ENCODE data around the gene PP2D1. TPM values are rescaled to one million over a fixed set of nuclear protein-coding genes. Genes with fewer than 3 reads are reported as not detected.
A peak's percentile ranks its signal among the peaks of the same experiment; 100 is the strongest.
"Not testable (repeated sequence)": the region's sequence is repeated elsewhere in the genome, so short reads cannot be mapped to it uniquely, and the experiment has no call there.

PP2D1 gene
- total RNA-seq, 1 donor from 2014 or later = not detected

DNA sequence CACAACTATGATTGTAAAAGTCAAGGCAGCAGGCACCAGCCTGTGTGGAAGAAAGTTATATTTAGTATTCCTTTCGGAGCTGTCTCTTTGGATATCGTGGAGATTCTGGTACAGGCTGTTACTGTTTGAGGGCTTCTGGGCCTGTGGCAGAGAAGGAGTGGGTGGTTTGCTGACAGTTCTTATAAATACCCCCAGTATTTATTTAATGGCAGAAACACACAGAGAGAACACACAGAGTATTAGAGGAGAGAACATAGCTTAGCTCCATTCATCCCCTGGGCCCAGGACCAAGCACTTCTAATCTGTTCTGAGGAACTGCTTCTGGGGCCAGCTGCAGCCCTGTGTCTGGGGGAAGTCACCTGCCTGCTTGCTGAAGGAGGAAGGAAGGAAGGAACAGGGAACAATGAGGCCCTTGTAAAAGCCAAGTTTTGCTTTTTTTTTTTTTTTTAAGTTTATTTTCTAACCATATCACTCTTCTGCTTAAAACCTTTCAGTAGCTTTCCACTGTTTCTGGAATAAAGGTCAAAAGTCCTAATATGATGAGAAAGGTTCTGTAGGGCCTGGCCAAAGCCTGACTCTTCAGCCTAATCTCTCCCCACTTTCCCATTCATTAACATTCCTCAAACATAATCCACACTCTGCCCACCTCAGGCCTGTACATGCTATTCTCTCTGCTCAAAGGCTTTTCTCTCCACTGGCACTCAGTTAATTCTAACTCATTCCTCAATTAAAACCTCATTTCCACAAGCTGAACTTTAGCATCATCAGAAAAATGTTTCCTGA is 11.8 kb upstream of the PP2D1 start:
- H3K9me3 ChIP-seq (ENCODE audit: control insufficient read depth in 3 of 3, low read length in 3 of 3) = no peaks in the 10 kb centered on the region
- H3K27ac ChIP-seq (ENCODE audit: low read depth, low read length) = peak overlapping the region; percentile 49
- no peaks in the 10 kb centered on the region for H3K27me3 ChIP-seq (ENCODE audit: control insufficient read depth in 3 of 3, insufficient read depth in 3 of 3, low read length in 3 of 3)
- peaks cover 0 to 3% (median 0%) of the 10 kb centered on the region in 3 donors for H3K4me1 ChIP-seq (ENCODE audit: control insufficient read depth in 3 of 3, insufficient read depth in 3 of 3, low read length in 3 of 3)
- H3K4me3 ChIP-seq (ENCODE audit: low read length in 3 of 3) = no peak overlapping the region
- no peak overlapping the region for H3K9ac ChIP-seq (ENCODE audit: low read depth in 1 of 3, low read length in 3 of 3)
- no peaks in the 10 kb centered on the region for H3K36me3 ChIP-seq (ENCODE audit: control insufficient read depth in 3 of 3, insufficient read depth in 3 of 3, low read length in 3 of 3)

GRCh38 chr3:20022954-20023622 is 11.0 kb upstream of the PP2D1 start:
- no peaks in the 10 kb centered on the region for H3K27me3 ChIP-seq (ENCODE audit: control insufficient read depth in 3 of 3, insufficient read depth in 3 of 3, low read length in 3 of 3)
- H3K4me1 ChIP-seq (ENCODE audit: control insufficient read depth in 3 of 3, insufficient read depth in 3 of 3, low read length in 3 of 3) = peaks cover 0 to 3% (median 0%) of the 10 kb centered on the region in 3 donors
- peak overlapping the region; percentile 49 for H3K27ac ChIP-seq (ENCODE audit: low read depth, low read length)

GRCh38 chr3:20016076-20016475 is 4.0 kb upstream of the PP2D1 start:
- H3K9me3 ChIP-seq (ENCODE audit: control insufficient read depth in 3 of 3, low read length in 3 of 3); H3K4me3 ChIP-seq (ENCODE audit: low read length in 3 of 3); H3K27ac ChIP-seq (ENCODE audit: low read depth, low read length); H3K27me3 ChIP-seq (ENCODE audit: control insufficient read depth in 3 of 3, insufficient read depth in 3 of 3, low read length in 3 of 3); H3K36me3 ChIP-seq (ENCODE audit: control insufficient read depth in 3 of 3, insufficient read depth in 3 of 3, low read length in 3 of 3); H3K9ac ChIP-seq (ENCODE audit: low read depth in 1 of 3, low read length in 3 of 3); H3K4me1 ChIP-seq (ENCODE audit: control insufficient read depth in 3 of 3, insufficient read depth in 3 of 3, low read length in 3 of 3): not testable (repeated sequence)

More at GRCh38 chr3:20022954-20023622, 11.0 kb upstream of the PP2D1 start:
- Histone ChIP-seq H3K9me3 (ENCODE audit: control insufficient read depth in 3 of 3, low read length in 3 of 3) (no peaks in the 10 kb centered on the region), H3K4me3 (ENCODE audit: low read length in 3 of 3) (no peak overlapping the region), H3K36me3 (ENCODE audit: control insufficient read depth in 3 of 3, insufficient read depth in 3 of 3, low read length in 3 of 3) (no peaks in the 10 kb centered on the region), H3K9ac (ENCODE audit: low read depth in 1 of 3, low read length in 3 of 3) (no peak overlapping the region)

DNA sequence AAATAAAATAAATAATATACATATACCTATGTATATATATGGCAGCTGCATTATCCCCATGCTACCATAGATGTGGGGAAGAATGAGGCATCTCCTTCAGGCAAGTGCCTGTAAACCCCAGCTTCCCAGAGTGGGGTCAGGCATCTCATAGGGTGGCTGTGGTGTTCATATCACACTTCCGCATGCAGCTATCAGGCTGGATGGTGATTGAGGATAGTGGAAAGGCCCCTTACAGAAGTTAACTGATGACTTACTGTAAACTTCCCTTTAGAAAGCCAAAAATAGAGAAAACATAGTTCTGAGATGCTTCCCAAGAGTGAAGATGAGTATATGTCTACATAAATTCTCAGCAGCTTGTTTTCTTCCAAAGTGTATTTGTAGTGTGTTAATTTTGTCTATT is 3.5 kb upstream of the PP2D1 start:
- Histone ChIP-seq H3K9ac (ENCODE audit: low read depth in 1 of 3, low read length in 3 of 3) (no peak overlapping the region), H3K36me3 (ENCODE audit: control insufficient read depth in 3 of 3, insufficient read depth in 3 of 3, low read length in 3 of 3) (no peaks in the 10 kb centered on the region), H3K27ac (ENCODE audit: low read depth, low read length) (no peak overlapping the region), H3K9me3 (ENCODE audit: control insufficient read depth in 3 of 3, low read length in 3 of 3) (no peaks in the 10 kb centered on the region), H3K4me1 (ENCODE audit: control insufficient read depth in 3 of 3, insufficient read depth in 3 of 3, low read length in 3 of 3) (no peaks in the 10 kb centered on the region), H3K4me3 (ENCODE audit: low read length in 3 of 3) (no peak overlapping the region), H3K27me3 (ENCODE audit: control insufficient read depth in 3 of 3, insufficient read depth in 3 of 3, low read length in 3 of 3) (no peaks in the 10 kb centered on the region)

- no peak overlapping the region for H3K27ac ChIP-seq (ENCODE audit: low read depth, low read length)
- no peak overlapping the region for H3K9ac ChIP-seq (ENCODE audit: low read depth in 1 of 3, low read length in 3 of 3)
- H3K9me3 ChIP-seq (ENCODE audit: control insufficient read depth in 3 of 3, low read length in 3 of 3) = no peaks in the 10 kb centered on the region
- H3K4me3 ChIP-seq (ENCODE audit: low read length in 3 of 3) = no peak overlapping the region
- H3K4me1 ChIP-seq (ENCODE audit: control insufficient read depth in 3 of 3, insufficient read depth in 3 of 3, low read length in 3 of 3) = no peaks in the 10 kb centered on the region
- no peaks in the 10 kb centered on the region for H3K27me3 ChIP-seq (ENCODE audit: control insufficient read depth in 3 of 3, insufficient read depth in 3 of 3, low read length in 3 of 3)
- no peaks in the 10 kb centered on the region for H3K36me3 ChIP-seq (ENCODE audit: control insufficient read depth in 3 of 3, insufficient read depth in 3 of 3, low read length in 3 of 3)
Observed at GRCh38 chr3:20013396-20013795, 1.3 kb upstream of the PP2D1 start.

GRCh38 chr3:20008646-20009045 is 3.4 kb downstream of the PP2D1 start:
- Histone ChIP-seq H3K27me3 (ENCODE audit: control insufficient read depth in 3 of 3, insufficient read depth in 3 of 3, low read length in 3 of 3) (no peaks in the 10 kb centered on the region), H3K9ac (ENCODE audit: low read depth in 1 of 3, low read length in 3 of 3) (no peak overlapping the region), H3K36me3 (ENCODE audit: control insufficient read depth in 3 of 3, insufficient read depth in 3 of 3, low read length in 3 of 3) (no peaks in the 10 kb centered on the region), H3K4me1 (ENCODE audit: control insufficient read depth in 3 of 3, insufficient read depth in 3 of 3, low read length in 3 of 3) (no peaks in the 10 kb centered on the region), H3K27ac (ENCODE audit: low read depth, low read length) (no peak overlapping the region), H3K4me3 (ENCODE audit: low read length in 3 of 3) (no peak overlapping the region), H3K9me3 (ENCODE audit: control insufficient read depth in 3 of 3, low read length in 3 of 3) (no peaks in the 10 kb centered on the region)

- Histone ChIP-seq H3K36me3 (ENCODE audit: control insufficient read depth in 3 of 3, insufficient read depth in 3 of 3, low read length in 3 of 3) (no peaks in the 10 kb centered on the region), H3K9me3 (ENCODE audit: control insufficient read depth in 3 of 3, low read length in 3 of 3) (no peaks in the 10 kb centered on the region), H3K27me3 (ENCODE audit: control insufficient read depth in 3 of 3, insufficient read depth in 3 of 3, low read length in 3 of 3) (no peaks in the 10 kb centered on the region), H3K9ac (ENCODE audit: low read depth in 1 of 3, low read length in 3 of 3) (no peak overlapping the region), H3K27ac (ENCODE audit: low read depth, low read length) (no peak overlapping the region), H3K4me3 (ENCODE audit: low read length in 3 of 3) (no peak overlapping the region), H3K4me1 (ENCODE audit: control insufficient read depth in 3 of 3, insufficient read depth in 3 of 3, low read length in 3 of 3) (no peaks in the 10 kb centered on the region)
Observed at GRCh38 chr3:20007960-20008359, 4.1 kb downstream of the PP2D1 start.

DNA sequence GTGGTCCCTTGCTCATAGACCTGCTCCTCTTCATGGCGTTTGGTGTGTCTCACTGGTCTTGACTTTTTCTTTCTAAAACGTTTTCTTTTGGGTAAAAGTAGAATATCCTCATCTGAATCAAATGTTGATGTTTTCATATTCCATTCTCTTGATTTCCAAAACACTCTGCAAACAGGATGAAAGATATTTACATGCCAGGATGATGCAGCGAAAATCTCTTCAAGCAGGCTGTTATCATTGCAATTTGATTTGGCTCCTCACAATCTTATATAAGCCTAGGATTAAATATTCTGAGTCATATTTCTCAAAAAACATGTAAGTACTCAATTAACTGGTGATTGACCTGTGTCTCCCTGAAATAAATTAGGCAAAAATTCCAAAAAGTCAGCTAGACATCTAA is 10.1 kb downstream of the PP2D1 start:
- H3K27ac ChIP-seq (ENCODE audit: low read depth, low read length) = no peak overlapping the region
- no peaks in the 10 kb centered on the region for H3K36me3 ChIP-seq (ENCODE audit: control insufficient read depth in 3 of 3, insufficient read depth in 3 of 3, low read length in 3 of 3)
- H3K27me3 ChIP-seq (ENCODE audit: control insufficient read depth in 3 of 3, insufficient read depth in 3 of 3, low read length in 3 of 3) = no peaks in the 10 kb centered on the region
- no peaks in the 10 kb centered on the region for H3K4me1 ChIP-seq (ENCODE audit: control insufficient read depth in 3 of 3, insufficient read depth in 3 of 3, low read length in 3 of 3)
- H3K9ac ChIP-seq (ENCODE audit: low read depth in 1 of 3, low read length in 3 of 3) = no peak overlapping the region
- H3K4me3 ChIP-seq (ENCODE audit: low read length in 3 of 3) = no peak overlapping the region
- H3K9me3 ChIP-seq (ENCODE audit: control insufficient read depth in 3 of 3, low read length in 3 of 3) = no peaks in the 10 kb centered on the region

DNA sequence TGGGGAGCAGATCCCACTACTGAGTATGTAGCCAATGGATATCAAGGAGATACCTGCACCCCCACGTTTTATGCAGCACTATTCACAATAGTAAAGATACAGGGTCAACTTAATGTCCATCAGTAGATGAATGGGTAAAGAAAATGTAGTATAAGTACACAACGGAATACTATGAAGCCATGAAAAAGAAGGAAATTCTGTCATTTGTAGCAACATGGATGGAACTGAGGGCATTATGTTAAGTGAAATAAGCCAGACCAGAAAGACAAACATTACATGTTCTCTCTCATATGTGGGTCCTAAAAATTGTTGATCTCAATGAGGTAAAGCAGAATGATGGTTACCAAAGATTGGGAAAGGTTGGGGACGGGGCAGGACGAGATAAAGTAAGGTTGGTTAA is 14.6 kb downstream of the PP2D1 start:
- H3K27ac ChIP-seq (ENCODE audit: low read depth, low read length) = no peak overlapping the region
- no peak overlapping the region for H3K9ac ChIP-seq (ENCODE audit: low read depth in 1 of 3, low read length in 3 of 3)
- no peak overlapping the region for H3K4me3 ChIP-seq (ENCODE audit: low read length in 3 of 3)
- H3K4me1 ChIP-seq (ENCODE audit: control insufficient read depth in 3 of 3, insufficient read depth in 3 of 3, low read length in 3 of 3) = no peaks in the 10 kb centered on the region
- H3K27me3 ChIP-seq (ENCODE audit: control insufficient read depth in 3 of 3, insufficient read depth in 3 of 3, low read length in 3 of 3) = no peaks in the 10 kb centered on the region
- H3K36me3 ChIP-seq (ENCODE audit: control insufficient read depth in 3 of 3, insufficient read depth in 3 of 3, low read length in 3 of 3) = no peaks in the 10 kb centered on the region
- no peaks in the 10 kb centered on the region for H3K9me3 ChIP-seq (ENCODE audit: control insufficient read depth in 3 of 3, low read length in 3 of 3)

GRCh38 chr3:19994796-19995195 is 17.3 kb downstream of the PP2D1 start:
- H3K4me3 ChIP-seq (ENCODE audit: low read length in 3 of 3) = no peak overlapping the region
- H3K9me3 ChIP-seq (ENCODE audit: control insufficient read depth in 3 of 3, low read length in 3 of 3) = no peaks in the 10 kb centered on the region
- no peak overlapping the region for H3K27ac ChIP-seq (ENCODE audit: low read depth, low read length)
- no peaks in the 10 kb centered on the region for H3K27me3 ChIP-seq (ENCODE audit: control insufficient read depth in 3 of 3, insufficient read depth in 3 of 3, low read length in 3 of 3)
- H3K36me3 ChIP-seq (ENCODE audit: control insufficient read depth in 3 of 3, insufficient read depth in 3 of 3, low read length in 3 of 3) = no peaks in the 10 kb centered on the region
- H3K9ac ChIP-seq (ENCODE audit: low read depth in 1 of 3, low read length in 3 of 3) = no peak overlapping the region
- H3K4me1 ChIP-seq (ENCODE audit: control insufficient read depth in 3 of 3, insufficient read depth in 3 of 3, low read length in 3 of 3) = no peaks in the 10 kb centered on the region

All from skeletal muscle tissue (tissue), 4 donors.